Measurements from ENCODE around the gene DNAH1.
A peak's percentile ranks its signal among the peaks of the same experiment; 100 is the strongest.

Gene DNAH1

GRCh38 chr3:52291508-52292181 lies 24.5 kb upstream of the DNAH1 start:
- no peak for DNase-seq

DNA sequence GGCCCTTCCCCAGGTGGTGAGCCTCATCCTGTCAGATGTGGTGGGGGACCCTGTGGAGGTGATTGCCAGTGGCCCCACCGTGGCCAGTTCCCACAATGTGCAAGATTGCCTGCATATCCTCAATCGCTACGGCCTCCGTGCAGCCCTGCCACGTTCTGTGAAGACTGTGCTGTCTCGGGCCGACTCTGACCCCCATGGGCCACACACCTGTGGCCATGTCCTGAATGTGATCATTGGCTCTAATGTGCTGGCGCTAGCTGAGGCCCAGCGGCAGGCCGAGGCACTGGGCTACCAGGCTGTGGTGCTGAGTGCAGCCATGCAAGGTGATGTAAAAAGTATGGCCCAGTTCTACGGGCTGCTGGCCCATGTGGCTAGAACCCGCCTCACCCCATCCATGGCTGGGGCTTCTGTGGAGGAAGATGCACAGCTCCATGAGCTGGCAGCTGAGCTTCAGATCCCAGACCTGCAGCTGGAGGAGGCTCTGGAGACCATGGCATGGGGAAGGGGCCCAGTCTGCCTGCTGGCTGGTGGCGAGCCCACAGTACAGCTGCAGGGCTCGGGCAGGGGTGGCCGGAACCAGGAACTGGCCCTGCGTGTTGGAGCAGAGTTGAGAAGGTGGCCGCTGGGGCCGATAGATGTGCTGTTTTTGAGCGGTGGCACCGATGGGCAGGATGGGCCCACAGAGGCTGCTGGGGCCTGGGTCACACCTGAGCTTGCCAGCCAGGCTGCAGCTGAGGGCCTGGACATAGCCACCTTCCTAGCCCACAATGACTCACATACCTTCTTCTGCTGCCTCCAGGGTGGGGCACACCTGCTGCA lies 23.7 kb upstream of the DNAH1 start:
- no peak for DNase-seq

DNA sequence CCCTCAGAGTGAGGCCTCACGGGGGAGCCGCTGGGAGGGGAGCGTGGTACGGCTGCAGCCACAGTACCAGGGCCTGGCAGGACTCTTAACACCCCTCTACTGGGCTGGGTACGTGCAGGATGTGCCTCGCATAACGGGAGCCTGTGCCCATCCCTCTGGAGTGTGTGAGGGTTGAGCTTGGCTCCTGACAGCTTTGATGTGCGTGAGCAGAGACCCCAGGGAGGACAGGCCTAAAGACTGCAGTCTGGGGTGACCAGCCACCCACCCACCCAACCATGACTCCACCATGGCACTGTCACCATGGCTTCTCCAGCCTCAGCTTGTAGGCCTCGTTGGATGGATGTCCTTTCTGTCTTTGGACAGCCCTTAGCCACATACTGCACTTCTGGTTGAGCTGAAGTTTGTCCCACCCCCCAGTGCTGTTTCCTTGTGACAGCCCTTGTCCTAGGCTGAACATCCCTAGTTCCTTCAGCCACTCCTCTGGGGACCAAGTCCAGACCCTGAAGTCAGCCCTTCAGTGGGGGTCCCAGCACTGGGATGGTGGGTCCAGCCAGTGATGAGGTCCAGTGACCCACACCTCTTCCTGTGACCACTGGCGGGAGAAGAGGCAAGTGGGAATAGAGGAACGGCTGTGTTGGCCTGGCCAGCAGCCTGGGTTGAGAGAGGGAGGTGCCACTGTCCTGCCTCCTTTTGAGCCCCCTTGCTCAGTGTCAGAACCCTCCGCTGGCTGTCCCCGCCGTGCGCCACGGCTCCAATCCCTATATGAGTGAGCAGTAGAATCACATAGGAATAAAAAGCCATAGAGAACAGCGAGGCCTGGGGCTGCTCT lies 22.4 kb upstream of the DNAH1 start:
- no peak for DNase-seq

DNA sequence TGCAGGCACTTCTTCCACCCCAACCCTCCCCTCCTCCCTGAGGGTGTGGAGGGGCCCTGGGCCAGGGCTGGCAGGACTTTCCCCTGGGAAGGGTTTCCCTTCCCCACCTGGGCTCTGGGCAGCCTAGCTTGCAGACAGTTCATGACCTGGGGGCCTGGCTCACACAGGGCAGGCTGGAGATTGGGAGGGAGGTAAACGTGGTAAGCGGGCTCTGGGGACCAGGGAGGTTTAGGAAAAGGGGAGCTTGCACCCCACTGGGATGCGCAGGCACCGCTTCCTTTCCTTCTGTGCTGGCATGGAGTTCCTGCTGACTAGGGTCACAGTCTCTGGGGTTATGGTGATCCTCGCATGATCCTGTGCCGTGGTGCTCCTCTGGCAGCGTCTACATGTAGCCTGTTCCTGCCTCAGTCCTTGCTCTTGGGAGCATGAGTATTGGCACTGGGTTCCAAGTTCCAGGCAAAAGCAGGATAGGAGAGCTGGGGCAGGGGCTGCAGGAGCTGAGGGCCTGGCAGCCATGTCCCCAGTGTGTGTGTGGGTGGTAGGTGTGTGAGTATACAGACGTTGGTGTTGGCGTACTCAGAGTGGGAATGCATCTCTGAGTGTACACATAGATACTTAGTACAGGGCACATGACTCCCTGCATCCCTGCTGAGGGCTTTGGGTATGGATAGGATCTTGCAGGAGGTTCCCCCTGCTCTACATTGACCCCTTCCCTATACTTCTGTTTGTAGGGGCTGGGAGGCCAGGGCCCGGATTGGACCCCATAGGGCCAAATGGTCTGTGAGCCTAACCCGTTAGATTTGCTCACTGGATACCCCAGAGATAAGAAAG lies 21.6 kb upstream of the DNAH1 start:
- no peak for DNase-seq

- no peak for DNase-seq
These were observed 20.4 kb upstream of the DNAH1 start for GRCh38 chr3:52295671-52296208.

- DNase-seq, result peak; percentile 18
These were observed 18.6 kb upstream of the DNAH1 start for GRCh38 chr3:52297242-52298148.

- no peak for DNase-seq
These were observed 17.7 kb upstream of the DNAH1 start for GRCh38 chr3:52298149-52299098.

GRCh38 chr3:52299247-52299878 lies 16.8 kb upstream of the DNAH1 start:
- DNase-seq, result no peak

DNA sequence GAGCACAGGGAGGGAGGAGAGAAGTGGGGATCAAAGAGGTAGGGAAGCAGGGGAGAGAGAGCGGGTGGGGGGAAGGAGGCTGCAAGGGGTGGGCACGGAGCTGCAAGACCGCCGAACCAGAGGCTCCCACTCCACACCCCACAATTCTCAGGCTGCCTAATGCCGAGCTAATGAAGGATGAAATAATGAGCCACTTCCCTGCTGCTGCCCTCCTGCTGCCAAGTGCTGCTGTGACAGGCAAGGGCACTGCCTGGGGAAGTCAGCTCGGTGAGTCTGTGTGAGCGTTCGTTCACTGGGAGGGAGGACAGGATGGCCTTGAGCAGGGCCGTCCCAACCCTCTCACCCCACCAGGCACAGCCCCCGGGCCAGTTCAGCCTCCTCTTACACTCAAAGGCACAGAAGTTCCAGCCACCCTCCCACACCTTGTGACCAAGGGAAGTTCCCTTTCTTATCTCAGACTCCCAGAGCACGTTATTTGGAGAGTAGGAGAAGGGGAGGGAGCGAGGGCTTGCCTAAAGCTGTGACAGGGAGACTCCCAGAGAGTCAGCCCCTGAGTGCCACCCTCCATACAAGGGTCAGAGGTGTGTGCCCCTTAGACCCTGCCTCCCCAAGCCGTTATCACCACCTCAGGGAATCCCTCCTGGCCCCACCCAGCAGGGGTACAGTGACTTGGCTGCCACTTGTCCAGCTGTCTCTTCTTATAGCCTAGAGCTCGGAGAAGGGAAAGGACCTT lies 16.1 kb upstream of the DNAH1 start:
- peak; percentile 28 for DNase-seq

GRCh38 chr3:52302426-52303145 lies 13.5 kb upstream of the DNAH1 start:
- no peak for DNase-seq

GRCh38 chr3:52303811-52304210 lies 12.3 kb upstream of the DNAH1 start:
- peak; percentile 30 for DNase-seq

DNA sequence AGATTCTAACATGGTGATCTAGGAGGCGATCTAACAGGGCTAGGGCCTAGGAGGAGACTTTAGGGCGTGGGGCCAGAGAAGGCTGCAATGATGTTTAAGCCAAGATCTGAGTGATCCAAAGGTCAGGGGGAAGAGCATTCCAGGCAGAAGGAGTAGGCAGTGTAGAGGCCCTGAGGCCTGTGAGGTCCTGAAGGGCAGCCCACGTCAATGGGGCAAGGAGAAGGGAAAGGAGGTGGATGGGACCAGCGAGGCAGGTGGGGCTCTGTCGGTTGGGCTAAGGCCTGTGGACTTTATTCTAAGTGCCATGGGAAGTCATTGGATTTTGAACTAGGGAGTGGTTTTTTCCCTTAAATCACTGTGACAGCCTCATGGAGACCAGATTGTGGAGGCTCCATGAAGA lies 10.2 kb upstream of the DNAH1 start:
- no peak for DNase-seq

DNA sequence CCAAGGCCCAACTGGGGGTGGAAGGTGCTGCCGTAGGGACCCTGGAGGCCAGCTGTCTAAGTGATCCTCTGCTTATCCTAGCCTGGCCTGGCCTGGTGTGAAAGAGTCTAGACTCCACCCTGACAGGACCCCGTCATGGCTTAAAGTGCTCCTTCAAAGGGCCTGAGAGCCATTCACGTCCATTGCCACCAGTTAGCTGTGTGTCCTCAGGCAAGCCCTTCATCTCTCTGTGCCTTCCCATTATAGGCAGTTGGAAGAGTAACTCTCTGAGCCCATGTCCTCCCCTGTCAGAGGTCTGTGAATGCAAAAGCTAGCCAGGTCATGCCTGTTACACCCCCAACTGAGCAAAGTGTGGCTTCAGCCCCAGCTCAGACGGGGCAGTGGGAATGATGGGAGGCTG lies 9.1 kb upstream of the DNAH1 start:
- DNase-seq, result no peak

DNA sequence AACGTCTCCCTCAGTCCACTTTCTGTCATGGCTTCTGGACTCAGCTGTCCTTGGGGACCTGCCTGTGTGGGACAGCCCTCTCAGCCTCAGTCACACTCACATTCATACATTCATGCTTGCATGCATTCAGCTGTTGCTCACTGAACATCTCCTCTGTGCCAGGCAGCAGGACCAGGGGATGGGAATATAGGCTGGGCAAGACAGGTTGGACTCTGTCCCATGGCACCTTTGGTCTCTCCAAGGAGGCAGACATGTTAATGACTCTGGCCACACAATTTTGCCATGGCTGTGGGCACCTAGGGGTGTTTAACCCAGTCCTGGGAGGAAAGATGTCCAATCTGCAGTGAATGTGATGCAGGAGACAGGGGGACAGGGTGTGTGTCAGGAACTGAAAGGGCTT lies 7.8 kb upstream of the DNAH1 start:
- no peak for DNase-seq

- no peak for DNase-seq
These were observed 5.1 kb upstream of the DNAH1 start for GRCh38 chr3:52310861-52311575.

DNA sequence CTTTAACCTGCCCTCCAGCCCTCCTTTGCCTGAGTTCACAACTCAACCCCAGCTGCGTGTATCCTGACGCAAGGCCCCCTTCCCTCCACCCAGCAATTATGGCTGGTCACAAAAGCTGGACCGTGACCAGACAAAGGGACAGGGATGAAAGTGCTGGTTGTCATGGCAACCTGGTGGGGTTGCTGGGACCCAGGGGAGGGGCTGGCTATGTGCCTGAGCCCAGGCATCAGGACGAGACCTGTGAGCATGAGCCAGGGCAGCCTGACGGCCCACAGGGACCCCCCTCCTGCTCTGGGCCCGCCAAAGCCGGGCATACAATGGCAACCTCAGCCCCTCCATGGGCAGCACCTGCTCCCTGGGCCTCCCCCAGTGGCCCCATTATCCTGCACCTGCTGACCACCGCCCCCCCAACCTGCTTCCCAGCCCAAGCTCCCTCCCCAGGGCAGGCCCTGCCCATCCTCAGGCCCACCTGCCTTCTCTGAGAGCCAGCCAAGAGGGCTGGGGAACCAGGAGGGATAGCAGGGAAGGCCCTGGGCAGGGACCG lies 4.5 kb upstream of the DNAH1 start:
- no peak for DNase-seq

GRCh38 chr3:52313188-52313773 lies 2.8 kb upstream of the DNAH1 start:
- DNase-seq, result no peak

Measured in MV-4-11 (cell line).